HG03457 (cell line): Measurements from ENCODE around the gene TCF7L1.
"Not testable (repeated sequence)": the region's sequence is repeated elsewhere in the genome, so short reads cannot be mapped to it uniquely, and the experiment has no call there.

Experiments used
- ATAC-seq: cut with Tn5 transposase; IDR thresholded peaks from one replicate; pipeline ENCODE4 v1.9.1; 2021; ENCODE audit warnings: moderate number of reproducible peaks; ENCODE audit not compliant: unreplicated experiment

TCF7L1 gene

DNA sequence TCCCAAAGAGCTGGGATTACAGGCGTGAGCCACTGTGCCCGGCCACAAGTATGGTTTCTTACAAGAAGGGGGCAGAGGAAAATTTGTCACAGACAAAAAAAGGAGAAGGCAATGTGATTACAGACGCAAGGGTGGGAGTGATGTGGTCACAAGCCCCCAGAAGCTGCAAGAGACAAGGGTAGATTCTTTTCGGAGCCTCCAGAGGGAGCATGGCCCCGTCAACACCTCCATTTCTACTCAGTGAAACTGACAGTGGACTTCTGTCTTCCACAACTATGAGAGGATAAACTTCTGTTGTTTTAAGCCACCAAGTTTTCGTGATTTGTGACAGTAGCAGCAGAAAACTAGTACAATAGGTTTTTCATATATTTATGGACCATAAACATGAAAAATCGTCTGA, 2.1 kb upstream of the TCF7L1 start:
- no peak for ATAC-seq

DNA sequence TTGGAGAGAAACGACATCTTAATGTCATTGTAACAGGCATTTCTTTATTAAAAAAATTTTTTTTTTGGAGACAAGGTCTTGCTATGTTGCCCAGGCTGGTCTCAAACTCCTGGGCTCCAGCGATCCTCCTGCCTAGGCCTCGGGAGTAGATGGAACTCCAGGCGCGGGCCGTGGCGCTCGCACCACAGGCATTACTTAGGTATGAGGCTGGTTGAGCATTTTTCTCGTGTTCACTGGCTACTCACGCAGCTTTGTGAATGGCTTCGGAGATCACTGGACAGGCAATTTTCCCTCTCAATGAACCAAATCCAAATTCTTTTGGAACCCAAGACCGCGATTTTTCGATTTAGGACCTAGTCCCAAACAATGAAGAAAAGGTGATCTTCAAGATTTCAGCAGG, 795 bp upstream of the TCF7L1 start:
- no peak for ATAC-seq

DNA sequence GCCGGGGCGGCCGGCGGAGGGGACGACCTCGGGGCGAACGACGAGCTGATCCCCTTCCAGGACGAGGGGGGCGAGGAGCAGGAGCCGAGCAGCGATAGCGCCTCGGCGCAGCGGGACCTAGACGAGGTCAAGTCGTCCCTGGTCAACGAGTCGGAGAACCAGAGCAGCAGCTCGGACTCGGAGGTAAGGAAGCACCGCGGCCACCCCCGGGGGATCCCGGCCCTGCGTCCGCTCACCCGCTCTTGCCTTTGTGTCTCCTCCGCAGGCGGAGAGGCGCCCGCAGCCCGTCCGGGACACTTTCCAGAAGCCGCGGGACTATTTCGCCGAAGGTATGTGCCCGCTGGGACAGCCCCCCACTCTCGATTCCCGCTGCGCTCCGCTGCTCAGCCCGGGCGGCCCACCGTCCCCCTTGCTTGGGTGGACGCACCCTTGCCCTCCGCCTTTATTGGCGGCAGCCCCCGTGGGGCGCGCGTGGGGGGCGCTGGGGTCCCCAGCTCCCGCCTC, 611 bp downstream of the TCF7L1 start:
- ATAC-seq, result no peak

DNA sequence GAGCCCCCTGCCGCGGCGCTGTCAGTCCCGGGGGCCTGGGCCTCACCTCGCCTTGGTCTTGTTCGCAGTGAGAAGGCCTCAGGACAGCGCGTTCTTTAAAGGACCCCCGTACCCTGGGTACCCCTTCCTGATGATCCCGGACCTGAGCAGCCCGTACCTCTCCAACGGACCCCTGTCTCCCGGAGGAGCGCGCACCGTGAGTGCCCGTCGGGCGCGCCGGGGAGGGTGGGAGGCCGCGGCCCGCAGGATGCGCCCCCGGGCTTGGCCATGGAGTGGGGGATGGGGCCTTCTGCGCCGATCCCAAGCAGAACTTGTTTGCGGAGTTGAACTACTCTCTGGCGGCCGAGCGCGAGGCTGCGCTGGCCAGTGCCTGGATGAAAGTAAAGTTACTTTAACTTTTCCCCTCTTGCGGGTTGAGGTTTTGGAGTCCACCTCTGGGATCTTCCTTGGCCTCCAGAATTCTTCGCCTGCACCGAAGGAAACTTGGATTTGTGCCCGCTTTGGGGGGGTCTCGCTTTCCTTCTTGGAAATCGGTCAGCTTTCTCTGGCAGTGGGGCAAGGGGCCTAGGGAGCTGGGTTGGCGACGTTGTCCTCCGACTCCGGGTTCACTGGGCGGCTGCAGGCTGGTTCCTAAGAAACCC, 1.2 kb downstream of the TCF7L1 start:
- ATAC-seq, result no peak

DNA sequence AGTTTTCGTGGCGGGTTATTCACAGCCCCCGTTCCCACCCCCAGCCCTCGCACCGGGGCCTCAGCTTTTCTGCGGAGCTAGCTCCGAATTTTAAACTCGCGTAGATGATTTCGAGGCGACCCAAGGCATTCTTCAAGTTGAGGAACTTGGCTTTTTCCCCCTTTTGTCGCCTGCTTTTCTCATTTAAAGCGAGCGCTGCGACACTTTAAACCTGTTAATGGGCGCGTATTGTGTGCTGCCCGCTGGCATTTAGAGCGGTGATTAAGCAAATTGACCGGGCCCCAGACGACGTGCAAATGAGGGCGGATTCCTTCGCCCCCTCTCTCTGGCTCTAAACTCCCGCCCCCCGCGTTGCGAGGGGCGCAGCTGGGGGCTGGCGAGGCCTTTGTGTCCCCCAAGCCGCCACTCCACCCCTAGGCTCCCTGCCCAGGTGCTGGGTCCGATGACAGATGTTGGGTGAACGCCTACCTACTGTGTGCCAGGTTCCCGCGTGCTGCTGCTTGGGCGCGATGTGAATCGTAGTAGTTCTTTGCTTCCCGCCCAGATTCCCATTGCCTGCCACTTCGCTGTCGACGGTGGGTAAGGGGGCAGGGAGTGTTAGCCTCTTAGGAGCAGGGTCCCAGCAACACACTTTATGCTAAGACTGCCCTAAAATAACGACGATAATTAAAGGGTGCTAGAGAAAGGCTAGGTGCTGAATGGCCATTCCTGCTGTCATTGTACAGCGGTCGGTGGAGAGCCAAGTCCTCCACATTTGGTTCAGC, 1.9 kb downstream of the TCF7L1 start:
- ATAC-seq, result no peak

DNA sequence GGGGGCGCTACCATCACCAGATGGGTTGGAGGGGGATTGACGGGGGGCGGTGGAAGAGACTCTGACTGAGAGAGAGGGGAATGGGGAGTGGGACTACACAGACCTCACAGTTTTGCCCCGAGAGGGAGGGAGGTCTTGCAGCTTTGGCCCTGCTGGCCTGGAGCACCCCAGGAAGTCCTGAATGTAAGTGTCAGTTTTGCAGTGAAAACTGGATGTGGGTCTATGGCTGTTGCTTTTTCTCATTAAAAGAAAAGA, 2.4 kb downstream of the TCF7L1 start:
- no peak for ATAC-seq

DNA sequence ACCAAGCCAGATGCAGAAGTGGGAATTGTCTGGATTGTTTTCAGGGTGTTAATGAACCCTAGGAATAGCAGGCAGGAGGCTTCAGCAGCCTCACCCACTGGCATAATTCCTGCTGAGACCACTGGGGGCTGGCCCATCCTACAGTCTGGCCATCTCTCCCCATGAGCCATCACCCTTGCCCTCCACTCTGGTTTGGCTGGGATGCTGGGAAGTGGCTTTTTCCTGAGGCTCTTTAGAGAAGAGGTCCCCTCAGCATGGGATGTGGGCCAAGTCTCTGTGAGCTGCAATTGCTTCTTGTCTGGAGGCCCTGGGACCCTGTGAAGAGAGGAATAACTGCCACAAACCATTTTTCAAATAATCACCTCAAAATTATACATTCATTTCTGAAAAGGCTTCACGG, 4.0 kb downstream of the TCF7L1 start:
- no peak for ATAC-seq

DNA sequence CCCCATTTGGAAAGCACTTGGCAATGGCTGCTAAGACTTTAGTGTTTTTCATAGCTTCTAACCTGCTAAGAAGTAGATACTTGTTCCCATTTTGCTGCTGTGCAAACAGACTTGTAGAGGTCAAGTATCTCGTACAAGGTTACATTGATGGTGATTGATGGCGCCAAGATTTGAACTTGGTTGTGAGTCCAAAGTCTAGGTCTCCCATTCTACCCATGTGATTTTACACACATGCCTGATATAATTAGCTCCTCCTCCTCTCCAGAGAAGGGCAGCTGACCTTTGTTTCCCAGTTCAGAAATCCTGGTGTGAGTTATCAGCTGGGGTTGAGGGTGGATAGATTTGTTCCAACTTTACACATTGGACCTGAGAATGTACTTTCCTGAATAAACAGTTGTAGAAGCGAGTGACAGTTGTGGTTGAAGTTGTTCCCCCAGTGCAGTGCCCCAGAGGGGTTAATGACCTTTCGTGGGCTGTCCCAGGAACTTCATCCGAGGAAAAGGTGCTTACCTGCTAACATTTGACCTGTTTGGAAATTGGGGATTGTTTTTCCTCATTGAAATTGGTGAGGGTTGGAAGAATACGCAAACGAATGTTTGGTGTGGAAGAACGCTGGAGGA, 10.4 kb downstream of the TCF7L1 start:
- ATAC-seq, result no peak

DNA sequence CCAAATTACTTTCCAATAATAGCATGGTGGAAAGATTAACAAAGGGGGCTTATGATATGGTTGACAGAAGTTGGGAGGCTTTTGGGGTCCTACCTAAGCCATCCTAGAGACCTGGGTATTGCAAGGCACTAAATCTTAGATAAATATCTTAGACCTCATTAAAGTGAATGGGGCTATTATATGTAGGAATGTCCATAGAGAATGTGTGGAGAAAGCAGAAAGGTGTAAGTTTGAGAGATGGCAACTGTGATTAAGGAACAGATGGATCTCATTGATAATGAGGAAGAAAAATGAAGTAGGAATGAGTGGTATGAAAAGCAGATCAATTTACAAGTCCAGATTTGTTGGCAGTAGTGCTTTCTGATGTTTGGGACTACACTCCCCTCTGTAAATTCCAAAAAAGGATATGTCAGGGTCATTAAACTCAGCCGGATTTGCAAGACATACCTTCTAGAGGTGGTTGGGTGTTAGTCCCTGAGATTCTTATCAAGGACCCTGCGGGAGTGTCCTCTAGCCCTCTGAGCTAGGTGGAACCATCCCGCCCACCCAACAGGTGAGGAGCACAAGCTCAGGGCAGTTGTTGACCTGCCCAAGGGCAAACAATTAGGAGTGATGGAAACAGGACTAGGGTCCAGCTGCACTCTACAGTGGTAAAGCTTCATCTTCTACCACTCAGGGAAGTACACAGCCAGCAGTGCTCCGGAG, 12.1 kb downstream of the TCF7L1 start:
- no peak for ATAC-seq

DNA sequence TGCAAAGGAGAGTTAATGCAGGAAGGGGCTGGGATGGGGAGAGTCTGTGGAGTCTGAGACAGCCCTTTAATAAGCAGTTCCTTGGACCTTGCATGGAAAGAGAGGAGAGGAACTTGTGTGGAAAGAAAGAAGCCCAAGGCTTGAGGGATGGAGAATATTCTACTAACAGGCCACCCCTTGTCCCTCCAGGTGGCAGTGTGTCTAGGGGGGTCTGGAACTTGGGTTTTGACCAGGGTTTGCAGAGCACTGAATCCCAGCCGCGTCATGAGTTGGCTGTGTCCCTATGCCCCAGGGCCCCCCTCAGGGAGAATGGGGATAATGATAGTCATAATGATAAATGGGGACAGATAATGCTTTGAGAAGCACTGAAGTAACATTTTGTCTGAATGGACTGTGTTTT, 15.0 kb downstream of the TCF7L1 start:
- no peak for ATAC-seq

DNA sequence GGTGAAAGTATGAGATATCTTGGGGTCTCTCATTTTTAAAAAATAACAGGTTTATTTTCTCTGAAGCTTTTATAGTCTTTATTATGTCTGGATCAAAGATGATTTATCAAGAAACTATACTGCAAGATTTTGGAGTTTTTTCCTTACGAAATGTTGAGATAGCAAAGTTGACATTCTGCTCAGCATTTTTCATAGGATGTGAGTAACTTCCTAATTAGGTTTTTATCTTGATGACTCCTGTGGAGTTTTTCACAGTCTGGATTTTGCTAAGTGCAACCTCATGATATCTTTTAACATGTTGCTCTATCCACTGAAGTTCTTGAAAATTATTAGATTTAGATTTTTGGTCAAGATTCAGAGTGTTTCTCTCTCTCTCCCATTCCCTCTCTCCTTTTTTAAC, 17.8 kb downstream of the TCF7L1 start:
- no peak for ATAC-seq

DNA sequence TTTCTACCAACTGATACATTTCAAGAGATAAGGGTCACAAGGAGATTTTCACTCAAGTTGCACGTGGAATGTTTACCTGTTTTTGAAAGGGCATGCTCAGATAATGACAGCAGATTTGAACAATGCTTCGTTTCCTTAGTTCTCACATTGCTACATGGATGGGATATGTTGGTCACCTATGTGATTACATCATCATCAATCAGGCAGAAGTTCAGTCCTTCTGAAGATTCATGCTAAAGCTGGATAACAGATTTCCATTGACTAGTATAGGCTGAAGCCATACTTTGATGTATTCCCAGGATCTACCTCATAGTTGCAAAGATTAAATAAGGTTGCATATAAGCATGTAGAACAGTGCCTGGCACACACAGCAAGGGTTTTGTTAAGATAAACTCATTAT, 19.7 kb downstream of the TCF7L1 start:
- ATAC-seq, result no peak

DNA sequence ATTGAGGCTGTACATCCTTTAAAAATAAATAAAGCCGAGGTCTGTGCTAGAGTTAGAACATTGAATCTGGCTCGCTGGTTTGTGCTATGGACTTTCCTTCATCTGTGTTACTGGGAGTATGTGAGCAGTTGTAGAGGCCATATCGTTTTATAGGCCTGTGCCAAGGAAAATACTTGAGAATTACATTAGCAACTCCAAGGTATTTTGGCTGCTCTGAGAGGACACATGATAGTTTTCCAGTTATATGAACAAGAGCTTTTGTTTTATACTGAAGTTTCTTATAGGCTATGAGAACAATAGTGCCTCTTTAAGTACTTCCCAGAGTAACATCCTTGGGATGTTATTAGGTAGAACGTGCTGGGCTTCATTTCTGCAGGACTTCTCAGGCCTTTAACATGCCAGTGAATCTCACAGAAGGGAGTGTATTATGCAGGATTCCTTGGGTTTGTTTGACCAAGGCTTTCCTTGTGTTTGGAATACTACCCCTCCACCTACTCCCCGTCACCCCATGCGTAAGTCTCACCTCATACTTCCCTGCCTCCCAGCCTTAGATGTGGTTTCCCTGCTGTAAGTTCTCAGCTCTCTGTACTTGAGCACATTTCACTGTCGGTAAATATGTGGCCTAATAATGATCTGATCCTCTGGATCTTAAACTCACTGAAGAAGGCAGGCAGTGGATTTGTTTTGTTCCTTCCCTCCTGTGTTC, 21.0 kb downstream of the TCF7L1 start:
- ATAC-seq, result no peak

DNA sequence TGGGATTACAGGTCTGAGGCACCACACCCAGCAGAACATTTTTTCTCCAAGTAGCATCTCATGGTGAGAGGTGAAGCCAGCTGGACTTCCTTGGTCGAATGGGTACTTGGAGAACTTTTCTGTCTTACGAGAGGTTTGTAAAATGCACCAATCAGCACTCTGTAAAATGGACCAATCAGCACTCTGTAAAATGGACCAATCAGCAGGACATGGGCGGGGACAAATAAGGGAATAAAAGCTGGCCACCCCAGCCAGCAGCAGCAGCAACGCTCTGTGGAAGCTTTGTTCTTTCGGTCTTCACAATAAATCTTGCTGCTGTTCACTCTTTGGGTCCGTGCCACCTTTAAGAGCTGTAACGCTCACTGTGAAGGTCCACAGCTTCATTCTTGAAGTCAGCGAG, 21.9 kb downstream of the TCF7L1 start:
- ATAC-seq, result not testable (repeated sequence)

DNA sequence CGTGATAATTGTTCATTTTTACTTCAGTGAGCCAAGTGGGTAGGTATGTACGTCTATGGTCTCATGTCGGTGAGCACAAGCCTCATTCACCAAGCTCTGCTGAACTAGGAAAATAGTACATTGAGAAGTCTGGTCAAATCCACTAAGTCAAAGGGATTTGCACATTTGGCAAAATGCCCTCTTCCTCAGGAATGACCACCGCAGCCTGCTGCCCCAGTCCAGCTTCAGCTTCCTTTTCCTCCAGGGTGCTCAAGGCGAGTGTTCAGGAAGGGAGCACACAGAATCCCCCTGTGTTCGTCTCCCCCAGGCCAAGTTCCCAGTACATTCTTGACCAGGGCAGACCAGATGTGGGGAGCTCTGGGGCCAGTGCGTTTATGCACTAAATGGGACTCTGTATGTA, 23.0 kb downstream of the TCF7L1 start:
- no peak for ATAC-seq

DNA sequence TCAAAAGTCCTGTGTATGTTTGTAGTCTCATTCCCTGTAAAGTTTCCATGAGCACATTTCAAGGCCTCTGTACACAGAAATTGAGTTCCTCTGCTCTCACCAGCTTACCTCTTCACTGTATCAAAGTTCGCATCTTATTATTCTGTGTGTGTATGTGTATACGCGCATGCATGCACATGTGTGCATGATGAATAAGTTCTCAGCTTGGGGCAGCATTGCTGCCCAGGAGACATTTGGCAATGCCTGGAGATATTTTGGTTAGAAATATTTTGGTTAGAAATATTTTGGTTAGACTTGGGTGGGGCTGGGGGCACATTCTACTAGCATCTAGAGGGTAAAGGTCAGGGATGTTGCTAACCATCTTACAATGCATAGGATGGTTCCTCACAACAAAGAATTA, 23.4 kb downstream of the TCF7L1 start:
- ATAC-seq, result no peak

DNA sequence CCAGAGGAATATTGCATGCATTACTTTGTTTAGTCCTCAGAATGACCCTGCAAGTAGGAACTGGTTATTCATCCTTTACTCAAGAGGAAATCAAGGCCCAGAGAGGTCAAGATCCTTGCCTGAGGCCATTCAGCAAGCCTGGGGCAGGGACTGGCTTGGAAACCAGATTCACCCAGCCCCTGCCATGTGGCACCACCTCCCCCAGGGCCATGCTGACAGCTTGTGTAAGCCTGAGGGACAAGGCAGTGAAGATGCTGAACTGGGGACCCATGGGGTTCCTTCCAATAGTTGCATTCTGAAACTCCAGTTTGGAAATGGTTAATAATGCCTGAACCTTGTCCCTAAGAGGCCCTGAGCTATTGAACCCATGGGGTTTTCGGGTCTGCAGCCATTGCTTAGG, 24.2 kb downstream of the TCF7L1 start:
- ATAC-seq, result no peak

DNA sequence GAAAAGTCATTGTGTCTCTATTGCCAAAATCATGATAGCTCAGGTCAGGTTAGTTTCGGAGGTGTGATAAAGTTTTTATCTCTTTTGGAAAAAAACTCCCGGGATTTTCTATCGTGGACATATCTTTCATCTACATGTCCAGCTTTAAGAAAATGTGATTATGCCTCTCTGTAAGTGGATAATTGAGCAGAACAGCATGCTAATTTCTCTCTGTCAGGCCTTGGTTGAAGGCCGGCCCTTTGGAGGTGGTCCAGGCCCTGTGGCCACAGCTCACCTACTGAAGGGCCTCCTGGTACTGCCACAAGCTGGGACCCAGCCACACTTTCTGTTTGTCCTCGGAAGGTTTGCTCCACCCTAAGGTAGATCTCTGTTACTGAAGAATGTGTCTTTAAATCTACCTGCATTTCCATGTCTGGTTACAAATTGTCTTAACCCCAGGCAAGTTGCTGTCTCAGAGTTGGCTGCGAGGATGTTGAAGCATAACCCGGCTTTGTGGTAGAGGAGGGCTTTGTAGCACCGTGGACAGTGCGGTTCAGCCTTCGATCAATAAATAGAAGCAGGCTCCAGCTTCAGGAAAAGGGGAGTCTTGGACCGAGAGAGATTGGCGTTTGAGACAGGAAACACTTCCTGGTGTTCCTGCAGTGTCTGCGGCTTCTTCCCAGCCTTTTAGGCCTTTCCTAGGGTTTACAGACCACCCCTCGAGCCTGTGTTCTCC, 25.5 kb downstream of the TCF7L1 start:
- ATAC-seq, result no peak

DNA sequence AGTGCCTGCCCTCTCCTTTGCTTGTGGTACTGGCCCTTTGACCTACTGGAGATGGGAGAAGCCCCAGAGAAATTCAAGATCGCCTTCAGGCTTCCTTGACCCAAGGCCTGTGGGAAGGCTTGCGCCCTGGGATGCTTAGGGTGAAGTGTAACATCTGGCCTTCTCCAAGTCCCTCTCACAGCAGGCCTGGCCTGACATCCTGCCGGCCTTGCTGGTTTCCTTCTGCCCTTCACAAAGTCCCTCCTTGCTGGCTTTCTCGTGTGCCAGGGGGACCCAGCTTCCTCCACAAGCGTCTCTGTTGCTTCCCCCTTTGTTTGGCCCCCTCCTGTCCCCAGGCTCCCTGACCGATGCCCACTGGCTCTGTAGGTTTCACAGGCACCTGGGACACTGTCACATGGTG, 26.4 kb downstream of the TCF7L1 start:
- no peak for ATAC-seq
